Large intestine (tissue), 3 donors: ENCODE results near the gene LRRC46. TPM values are rescaled to one million over a fixed set of nuclear protein-coding genes. Genes with fewer than 3 reads are reported as not detected.
A peak's percentile ranks its signal among the peaks of the same experiment; 100 is the strongest.

Experiments used
- DNase-seq, 2 donors: peaks; one replicate each; pipeline versions ENCODE4 v3.0.0 to v3.0.0-alpha.2; 2013
- H3K27ac ChIP-seq: one replicate; pipeline ENCODE4 v1.5.1; 2013; ENCODE audit warnings: low read length
- H3K27me3 ChIP-seq: 2 replicates; pipeline ENCODE4 v1.6.1; 2013; ENCODE audit warnings: low read length; ENCODE audit not compliant: control insufficient read depth, insufficient read depth
- H3K36me3 ChIP-seq: 2 replicates; pipeline ENCODE4 v1.6.1; 2013; ENCODE audit warnings: low read length; ENCODE audit not compliant: control insufficient read depth, insufficient read depth
- H3K4me1 ChIP-seq: one replicate; pipeline ENCODE4 v1.6.1; 2013; ENCODE audit warnings: low read length; ENCODE audit not compliant: control insufficient read depth, insufficient read depth
- H3K4me3 ChIP-seq: one replicate; pipeline ENCODE4 v1.5.1; 2013; ENCODE audit warnings: low read length
- H3K9me3 ChIP-seq: one replicate; pipeline ENCODE4 v1.6.1; 2013; ENCODE audit warnings: mild to moderate bottlenecking, low read depth, low read length, moderate library complexity; ENCODE audit not compliant: control insufficient read depth
- WGBS: methylation state at CpG from one replicate; pipeline ENCODE4 v1.1.5; 2013; ENCODE audit warnings: low lambda C conversion rate; ENCODE audit not compliant: insufficient coverage; 5-methylcytosine and 5-hydroxymethylcytosine counted together
- polyA plus RNA-seq: library from polyadenylated mRNA; unstranded; fragments of 120-200 nt; gene quantifications from one replicate; pipeline ENCODE4 v1.2.1, GENCODE V29; 2013

Gene LRRC46
- polyA plus RNA-seq, 1 donor, result 1.5 TPM

- Histone ChIP-seq H3K36me3 (peaks cover 61% of the 10 kb centered on the region), H3K27ac (no peak overlapping the region), H3K9me3 (no peaks in the 10 kb centered on the region), H3K27me3 (no peaks in the 10 kb centered on the region), H3K4me1 (peaks cover 24% of the 10 kb centered on the region), H3K4me3 (no peak overlapping the region)
- WGBS, result no CpG with 5 or more reads among the region's 11 CpGs
- DNase-seq, result no peak
These were observed 13.3 kb upstream of the LRRC46 start for GRCh38 chr17:47818002-47818695.

DNA sequence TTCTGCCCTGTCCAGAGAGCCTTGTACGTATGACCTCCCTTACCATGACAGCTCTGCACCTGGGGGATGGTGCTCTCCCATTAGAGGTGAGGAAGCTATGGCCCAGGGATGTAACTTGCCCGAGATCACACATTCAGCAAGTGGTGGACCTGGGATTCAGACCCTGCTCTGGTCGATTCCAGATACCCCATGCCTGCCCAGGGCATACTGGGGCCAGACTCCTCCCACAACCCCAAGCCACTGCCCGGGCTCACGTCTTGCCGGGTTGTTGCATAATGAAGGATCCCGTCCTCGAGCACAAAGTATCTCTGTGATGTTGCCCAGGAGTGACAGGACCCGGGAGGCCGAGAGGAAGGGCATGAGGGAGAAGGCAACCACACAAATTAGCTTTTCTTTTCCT lies 12.0 kb upstream of the LRRC46 start:
- H3K9me3 ChIP-seq, result no peaks in the 10 kb centered on the region
- no CpG with 5 or more reads among the region's 10 CpGs for WGBS
- H3K36me3 ChIP-seq, result peaks cover 63% of the 10 kb centered on the region
- H3K4me1 ChIP-seq, result peaks cover 24% of the 10 kb centered on the region
- no peak overlapping the region for H3K27ac ChIP-seq
- no peaks in the 10 kb centered on the region for H3K27me3 ChIP-seq
- no peak for DNase-seq
- H3K4me3 ChIP-seq, result no peak overlapping the region

- no CpG with 5 or more reads among the region's 12 CpGs for WGBS
- peak in 1 of 2 donors; percentile 80 for DNase-seq
- Histone ChIP-seq H3K36me3 (peaks cover 56% of the 10 kb centered on the region), H3K4me1 (peaks cover 24% of the 10 kb centered on the region), H3K9me3 (no peaks in the 10 kb centered on the region), H3K27ac (peak overlapping the region; percentile 15), H3K4me3 (peak overlapping the region; percentile 81), H3K27me3 (no peaks in the 10 kb centered on the region)
These were observed 11.3 kb upstream of the LRRC46 start for GRCh38 chr17:47820033-47820789.

DNA sequence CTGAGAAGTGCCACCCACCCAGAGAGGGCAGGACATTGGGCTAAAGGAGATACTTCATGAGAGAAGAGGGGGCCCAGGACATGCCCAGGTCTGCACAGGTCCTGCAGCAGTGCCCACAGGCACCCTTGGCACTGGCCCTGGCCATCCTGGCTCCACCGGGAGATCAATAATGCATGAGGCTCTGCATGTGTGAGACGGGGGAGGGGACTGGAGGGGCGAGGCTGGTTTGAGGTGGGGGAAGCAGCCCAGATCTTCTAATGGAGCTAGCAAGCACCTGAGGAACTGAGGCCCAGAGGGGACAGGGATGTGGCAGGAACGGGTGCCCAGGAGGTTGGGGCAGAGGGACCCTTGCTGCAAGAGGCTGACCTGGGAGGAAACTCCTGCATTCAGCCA lies 10.4 kb upstream of the LRRC46 start:
- no peaks in the 10 kb centered on the region for H3K27me3 ChIP-seq
- peak overlapping the region; percentile 81 for H3K4me3 ChIP-seq
- no peaks in the 10 kb centered on the region for H3K9me3 ChIP-seq
- no CpG with 5 or more reads among the region's 4 CpGs for WGBS
- peak in 1 of 2 donors; percentile 22 for DNase-seq
- peaks cover 52% of the 10 kb centered on the region for H3K36me3 ChIP-seq
- peaks cover 24% of the 10 kb centered on the region for H3K4me1 ChIP-seq
- H3K27ac ChIP-seq, result peak overlapping the region; percentile 32

GRCh38 chr17:47821424-47822391 lies 9.8 kb upstream of the LRRC46 start, which contains the start of gene OSBPL7:
Gene OSBPL7, minus strand, starts transcription at chr17:47821794. Its CDS starts 1,516 bp downstream, at chr17:47820278.
- Histone ChIP-seq H3K9me3 (no peaks in the 10 kb centered on the region), H3K27me3 (no peaks in the 10 kb centered on the region), H3K27ac (peak within 1 kb of the TSS; percentile 32), H3K4me3 (peak within 1 kb of the TSS; percentile 81), H3K4me1 (peaks cover 24% of the 10 kb centered on the region), H3K36me3 (peaks cover 52% of the 10 kb centered on the region)
- DNase-seq, result peak; percentile 82 to 90
- WGBS, result no CpG with 5 or more reads among the region's 21 CpGs

- Histone ChIP-seq H3K9me3 (no peaks in the 10 kb centered on the region), H3K36me3 (peaks cover 51% of the 10 kb centered on the region), H3K4me3 (no peak overlapping the region), H3K27ac (no peak overlapping the region), H3K4me1 (peaks cover 24% of the 10 kb centered on the region), H3K27me3 (no peaks in the 10 kb centered on the region)
- WGBS, result no CpG with 5 or more reads among the region's 4 CpGs
- DNase-seq, result no peak
These were observed 8.7 kb upstream of the LRRC46 start for GRCh38 chr17:47822785-47823184.

GRCh38 chr17:47823519-47823918 lies 8.0 kb upstream of the LRRC46 start:
- Histone ChIP-seq H3K4me3 (no peak overlapping the region), H3K4me1 (peaks cover 24% of the 10 kb centered on the region), H3K27me3 (no peaks in the 10 kb centered on the region), H3K9me3 (no peaks in the 10 kb centered on the region), H3K36me3 (peaks cover 49% of the 10 kb centered on the region), H3K27ac (no peak overlapping the region)
- 100% methylated on average over 1 of the region's 4 CpGs for WGBS
- DNase-seq, result no peak

- Histone ChIP-seq H3K36me3 (peaks cover 28% of the 10 kb centered on the region), H3K27ac (no peak overlapping the region), H3K4me1 (peaks cover 18% of the 10 kb centered on the region), H3K9me3 (no peaks in the 10 kb centered on the region), H3K27me3 (no peaks in the 10 kb centered on the region), H3K4me3 (no peak overlapping the region)
- no CpG with 5 or more reads among the region's 3 CpGs for WGBS
- DNase-seq, result no peak
These were observed 1.6 kb upstream of the LRRC46 start for GRCh38 chr17:47829870-47830269.

GRCh38 chr17:47830396-47831002 lies 971 bp upstream of the LRRC46 start:
- no peaks in the 10 kb centered on the region for H3K9me3 ChIP-seq
- peaks cover 30% of the 10 kb centered on the region for H3K36me3 ChIP-seq
- H3K27me3 ChIP-seq, result no peaks in the 10 kb centered on the region
- H3K27ac ChIP-seq, result peak overlapping the region; percentile 67
- WGBS, result 0% methylated on average over 2 of the region's 18 CpGs
- no peak for DNase-seq
- H3K4me3 ChIP-seq, result peak overlapping the region; percentile 79
- peaks cover 18% of the 10 kb centered on the region for H3K4me1 ChIP-seq
